Right lobe of liver (tissue), 6 donors: ENCODE measurements around the gene CBX5. TPM values are rescaled to one million over a fixed set of nuclear protein-coding genes. Genes with fewer than 3 reads are reported as not detected.
A peak's percentile ranks its signal among the peaks of the same experiment; 100 is the strongest.

Experiments
- ATAC-seq, 4 donors: fragments of 200-7000 bp; cut with Tn5 transposase; one replicate each; pipeline ENCODE4 v1.9.1; 2020; ENCODE audit warnings: mild to moderate bottlenecking in 4 of 4, moderate library complexity in 4 of 4
- DNase-seq, 3 donors: peaks; one replicate each; pipeline ENCODE4 v3.0.0-alpha.2; 2020
- H3K27ac ChIP-seq, 3 donors: fragments of 200-600 bp; one replicate each; pipeline ENCODE4 v1.8.0; 2022
- H3K27me3 ChIP-seq, 2 donors: fragments of 200-600 bp; one replicate each; pipeline ENCODE4 v1.8.0; 2022
- H3K36me3 ChIP-seq, 4 donors: fragments of 200-600 bp; sonication (generic) in 1 of 4; one replicate each; pipeline versions ENCODE4 v1.5.1 to v1.8.0; 2017 to 2022; ENCODE audit warnings: control low read depth in 1 of 4
- H3K4me1 ChIP-seq, 4 donors: fragments of 200-600 bp; sonication (generic) in 1 of 4; one replicate each; pipeline versions ENCODE4 v1.5.1 to v1.8.0; 2017 to 2022; ENCODE audit warnings: control low read depth in 1 of 4
- H3K4me3 ChIP-seq, 3 donors: fragments of 200-600 bp; one replicate each; pipeline ENCODE4 v1.8.0; 2022
- H3K9me3 ChIP-seq, 4 donors: fragments of 200-600 bp; sonication (generic) in 1 of 4; one replicate each; pipeline versions ENCODE4 v1.5.1 to v1.8.0; 2017 to 2022; ENCODE audit warnings: control low read depth in 1 of 4
- POLR2A ChIP-seq: fragments of 450-650 bp; IDR thresholded peaks from one replicate; pipeline ENCODE4 v1.6.1; 2017; ENCODE audit warnings: antibody characterized with exemption, mild to moderate bottlenecking
- WGBS: methylation state at CpG from one replicate; pipeline ENCODE4 v1.1.6; 2018; ENCODE audit warnings: low coverage, low lambda C conversion rate; ENCODE audit not compliant: insufficient coverage; ENCODE audit errors: missing lambda C conversion rate; 5-methylcytosine and 5-hydroxymethylcytosine counted together
- intact Hi-C, 2 donors: fragments of 100-400 bp; cut with DNase I; formaldehyde crosslinking; loops; one replicate each; pipeline versions ENCODE4 v1.11.2 to v1.14.1; 2022
- total RNA-seq, 6 experiments: library from RNA; depleted of rRNA in 2 of 6; stranded (reverse); fragments of >200 nt in 2 of 6; fragmentation: NEBNext Ultra II Directional in 3 of 6; extraction: Animal tissue kit (Norgen Biotek cat#: 25700) in 3 of 6; gene quantifications; one replicate each; pipeline versions ENCODE4 v1.1.0 to v1.2.4, GENCODE V29; 2016 to 2023
- TF ChIP-seq, protein P1 (sequence below), 4 donors: fragments of 200-600 bp in 3 of 4; fragments of 450-650 bp in 1 of 4; IDR thresholded peaks; one replicate each; pipeline versions ENCODE4 v1.5.1 to v1.8.0; 2016 to 2022; ENCODE audit warnings: antibody characterized with exemption in 4 of 4, mild to moderate bottlenecking in 2 of 4
- donor health status: DM: no; HTN: yes; CAD: no.
- donor health status: DM: no; HTN: no; CAD: no.
- donor health status: DM: no; HTN: no; CAD: no.
- donor health status: DM: no; HTN: yes; CAD: no.
- donor health status: DM: no; HTN: yes; CAD: no.

The CBX5 gene
- total RNA-seq, 6 experiments from 2014 or later = 14.4 to 23.7 (median 20.1) TPM

DNA sequence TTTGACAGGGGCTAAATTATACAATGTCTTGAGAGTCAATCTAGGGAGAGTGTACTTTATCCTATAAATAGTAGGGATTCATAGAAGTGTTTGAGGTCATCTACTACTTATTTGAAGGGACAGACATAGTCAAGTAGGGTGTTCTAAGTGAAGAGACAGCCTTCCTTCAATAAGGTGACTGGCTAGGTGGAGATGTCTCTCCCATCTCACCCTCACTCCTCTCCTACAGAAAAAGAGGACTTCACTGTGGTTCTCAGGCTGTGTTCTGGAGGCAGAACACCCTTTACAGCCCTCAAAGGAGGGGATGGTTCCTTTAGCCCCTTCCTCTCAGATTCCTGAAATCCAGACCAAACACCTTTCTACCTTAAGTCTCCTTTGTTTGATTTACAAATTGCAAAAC lies 23.7 kb upstream of the CBX5 start:
- TF ChIP-seq POLR2A = no peak
- TF ChIP-seq, protein P1, sequence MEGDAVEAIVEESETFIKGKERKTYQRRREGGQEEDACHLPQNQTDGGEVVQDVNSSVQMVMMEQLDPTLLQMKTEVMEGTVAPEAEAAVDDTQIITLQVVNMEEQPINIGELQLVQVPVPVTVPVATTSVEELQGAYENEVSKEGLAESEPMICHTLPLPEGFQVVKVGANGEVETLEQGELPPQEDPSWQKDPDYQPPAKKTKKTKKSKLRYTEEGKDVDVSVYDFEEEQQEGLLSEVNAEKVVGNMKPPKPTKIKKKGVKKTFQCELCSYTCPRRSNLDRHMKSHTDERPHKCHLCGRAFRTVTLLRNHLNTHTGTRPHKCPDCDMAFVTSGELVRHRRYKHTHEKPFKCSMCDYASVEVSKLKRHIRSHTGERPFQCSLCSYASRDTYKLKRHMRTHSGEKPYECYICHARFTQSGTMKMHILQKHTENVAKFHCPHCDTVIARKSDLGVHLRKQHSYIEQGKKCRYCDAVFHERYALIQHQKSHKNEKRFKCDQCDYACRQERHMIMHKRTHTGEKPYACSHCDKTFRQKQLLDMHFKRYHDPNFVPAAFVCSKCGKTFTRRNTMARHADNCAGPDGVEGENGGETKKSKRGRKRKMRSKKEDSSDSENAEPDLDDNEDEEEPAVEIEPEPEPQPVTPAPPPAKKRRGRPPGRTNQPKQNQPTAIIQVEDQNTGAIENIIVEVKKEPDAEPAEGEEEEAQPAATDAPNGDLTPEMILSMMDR (IDR thresholded peaks at IDR 0.05) = no peak
- intact Hi-C loops = no loop called here
- H3K9me3 ChIP-seq = no peaks in the 10 kb centered on the region
- H3K4me1 ChIP-seq = peaks cover 0 to 22% (median 0%) of the 10 kb centered on the region in 4 donors
- no peak for ATAC-seq
- no peaks in the 10 kb centered on the region for H3K27me3 ChIP-seq
- DNase-seq = no peak
- no peaks in the 10 kb centered on the region for H3K36me3 ChIP-seq
- H3K27ac ChIP-seq = no peak overlapping the region
- H3K4me3 ChIP-seq = no peak overlapping the region

DNA sequence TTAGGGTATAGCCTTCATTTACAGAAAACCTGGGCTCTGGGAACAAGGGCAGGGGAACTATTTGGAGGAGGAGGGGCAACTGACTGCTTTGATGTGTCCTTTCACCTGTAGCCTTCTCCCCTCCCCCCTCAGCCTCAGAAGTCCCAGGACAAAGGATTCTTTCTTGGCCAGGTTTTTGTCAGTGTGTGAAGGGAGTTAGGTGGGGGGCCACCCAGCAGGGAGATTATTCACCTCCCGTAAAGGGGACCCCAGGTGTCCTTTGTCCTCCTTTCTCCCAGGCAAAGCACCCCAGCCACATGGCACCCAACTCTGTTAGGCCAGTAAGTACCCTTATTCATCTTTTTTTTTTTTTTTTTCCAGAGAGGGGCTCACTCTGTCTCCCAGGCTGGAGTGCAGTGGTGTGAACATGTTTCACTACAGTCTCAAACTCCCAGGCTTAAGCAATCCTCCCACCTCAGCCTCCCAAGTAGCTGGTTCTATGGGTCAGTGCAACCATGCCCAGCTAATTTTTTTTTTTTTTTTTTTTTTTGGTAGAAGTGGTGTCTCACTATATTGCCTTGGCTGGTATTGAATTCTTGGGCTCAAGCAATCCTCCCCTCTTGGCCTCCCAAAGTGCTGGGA lies 21.6 kb upstream of the CBX5 start:
- no peaks in the 10 kb centered on the region for H3K9me3 ChIP-seq
- no peaks in the 10 kb centered on the region for H3K36me3 ChIP-seq
- no peak for ATAC-seq
- H3K27me3 ChIP-seq = no peaks in the 10 kb centered on the region
- H3K27ac ChIP-seq = peak overlapping the region in 1 of 3 donors; percentile 8
- WGBS = no CpG with 5 or more reads among the region's 1 CpG
- H3K4me3 ChIP-seq = no peak overlapping the region
- intact Hi-C loops = no loop called here
- DNase-seq = no peak
- TF ChIP-seq, protein P1 (IDR thresholded peaks at IDR 0.05) = no peak
- no peak for TF ChIP-seq POLR2A
- peaks cover 0 to 18% (median 0%) of the 10 kb centered on the region in 4 donors for H3K4me1 ChIP-seq

DNA sequence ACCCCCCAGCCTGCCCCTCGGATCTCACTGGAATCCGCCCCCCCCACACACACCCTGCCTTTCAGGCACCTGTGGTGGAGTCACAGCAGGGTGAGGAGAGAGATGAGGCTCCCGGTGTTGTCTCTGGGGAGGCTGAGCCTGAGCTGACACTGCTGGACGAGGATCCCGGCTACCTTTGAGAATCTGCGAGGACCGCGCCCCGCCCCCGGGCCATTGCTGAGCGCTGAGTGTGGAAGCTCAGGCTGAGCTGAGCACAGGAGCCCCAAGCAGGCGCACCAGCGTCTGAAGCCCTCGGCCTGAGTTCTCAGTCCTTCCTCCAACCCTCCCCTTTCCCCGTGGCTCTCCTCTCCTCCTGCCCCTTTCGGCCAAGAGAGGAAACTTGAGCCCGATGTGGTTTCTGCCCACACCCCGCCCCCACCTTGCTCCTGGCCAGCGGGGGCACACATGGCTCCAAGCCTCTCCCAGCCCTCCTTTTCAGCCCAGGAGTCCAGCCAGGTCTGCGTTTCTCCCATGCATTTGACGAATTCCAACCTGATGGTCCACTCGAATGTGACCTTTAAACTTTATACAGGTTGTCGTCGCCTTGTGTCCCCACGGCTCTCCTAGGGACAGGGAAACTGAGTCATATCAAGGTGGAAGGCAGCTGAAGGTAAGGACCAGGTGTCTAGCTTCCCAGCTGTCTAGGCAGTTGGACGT lies 21.0 kb upstream of the CBX5 start, which contains the start of gene NFE2:
NFE2 (minus strand) TSS at position 284 of the 696 bp plus-strand sequence. CDS start 5,767 bp downstream, outside the sequence.
- Histone ChIP-seq H3K4me3 (peak within 1 kb of the TSS; percentile 9 to 42 (median 16)), H3K9me3 (no peaks in the 10 kb centered on the region), H3K27me3 (no peaks in the 10 kb centered on the region), H3K27ac (peak within 1 kb of the TSS in 1 of 3 donors; percentile 8), H3K4me1 (peaks cover 0 to 18% (median 0%) of the 10 kb centered on the region in 4 donors), H3K36me3 (no peaks in the 10 kb centered on the region)
- DNase-seq (peak; percentile 61 to 74 (median 66)), ATAC-seq (peak; percentile 55 to 68 (median 61))
- intact Hi-C loops = no loop called here
- WGBS = 3% methylated on average over 12 of the region's 26 CpGs
- no peak for TF ChIP-seq POLR2A
- TF ChIP-seq, protein P1 (IDR thresholded peaks at IDR 0.05) = no peak

DNA sequence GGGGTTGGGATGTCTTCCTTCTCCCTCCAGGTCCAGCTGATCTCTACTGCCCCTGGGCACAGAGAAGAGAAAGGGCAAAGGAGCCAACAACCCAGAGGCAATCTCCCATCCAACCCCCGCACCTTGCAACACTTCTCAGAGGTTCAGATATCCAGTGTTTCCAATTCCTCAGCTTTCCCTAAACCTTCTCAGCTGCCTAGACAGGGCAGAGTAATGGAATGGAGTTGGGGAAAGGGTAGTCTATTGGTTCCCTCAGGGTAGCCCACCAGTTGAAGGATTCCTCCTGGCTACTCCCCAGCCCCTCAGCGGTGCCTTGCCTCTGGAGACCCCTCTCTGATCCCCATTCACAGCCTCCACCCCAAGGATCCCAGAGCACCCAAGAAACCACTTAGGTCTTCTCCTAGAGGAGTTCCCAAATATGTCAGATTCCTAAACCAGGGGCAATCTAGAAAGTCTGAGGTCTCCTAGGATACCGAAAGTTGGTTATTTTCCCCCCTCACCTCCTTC lies 20.4 kb upstream of the CBX5 start:
- H3K9me3 ChIP-seq = no peaks in the 10 kb centered on the region
- ATAC-seq (no peak), DNase-seq (no peak)
- 17% methylated on average over 2 of the region's 3 CpGs for WGBS
- H3K4me1 ChIP-seq = peaks cover 0 to 18% (median 0%) of the 10 kb centered on the region in 4 donors
- no peaks in the 10 kb centered on the region for H3K36me3 ChIP-seq
- H3K27ac ChIP-seq = no peak overlapping the region
- H3K27me3 ChIP-seq = no peaks in the 10 kb centered on the region
- intact Hi-C loops = no loop called here
- peak overlapping the region in 2 of 3 donors; percentile 9 to 42 for H3K4me3 ChIP-seq
- TF ChIP-seq POLR2A = no peak
- TF ChIP-seq, protein P1 (IDR thresholded peaks at IDR 0.05) = no peak
